Activated CD8-positive, alpha-beta memory T cell treated with anti-CD3 and anti-CD28 coated beads for 36 hours (primary cell): ENCODE results near the gene SDK1. TPM values are rescaled to one million over a fixed set of nuclear protein-coding genes. Genes with fewer than 3 reads are reported as not detected.
"Not testable (repeated sequence)": the region's sequence is repeated elsewhere in the genome, so short reads cannot be mapped to it uniquely, and the experiment has no call there.

Source experiments
- CTCF ChIA-PET: fragments of 350-600 bp; sonication (Branson Sonifier 250); formaldehyde crosslinking; loops from one replicate; lab custom pipeline; 2021; ENCODE audit warnings: antibody characterized with exemption; lab: Charles Lee
- POLR2A ChIA-PET: fragments of 350-600 bp; sonication (Branson Sonifier 250); formaldehyde crosslinking; loops from one replicate; lab custom pipeline; 2021; ENCODE audit warnings: antibody characterized with exemption; lab: Charles Lee
- total RNA-seq, 2 experiments: library from RNA; stranded (reverse); gene quantifications; one replicate each; pipeline ENCODE4 v1.2.3, GENCODE V29; 2021

SDK1 gene
- total RNA-seq, 2 experiments from 2014 or later, result 0.15 to 0.50 TPM

DNA sequence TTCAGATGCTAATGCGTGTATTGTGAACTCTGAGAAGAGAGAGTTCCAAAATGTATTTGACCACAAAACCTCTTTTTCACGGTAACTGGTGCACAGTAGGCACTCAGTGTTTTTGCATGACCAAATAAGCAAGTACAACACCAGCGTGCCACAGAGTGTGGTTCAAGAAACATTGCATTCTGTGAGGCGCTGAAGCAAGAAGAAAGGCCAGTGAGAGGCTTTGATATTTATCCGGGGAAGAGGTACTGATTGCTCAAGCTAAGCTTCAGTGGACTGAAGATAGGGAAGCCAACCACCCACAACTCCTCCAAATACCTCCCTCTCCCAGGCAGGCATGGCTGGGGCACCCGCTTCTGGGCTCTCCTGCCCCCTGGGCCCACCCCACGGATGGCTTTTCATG lies 611.2 kb downstream of the SDK1 start:
- ChIA-PET POLR2A (no interaction called here), CTCF (no interaction called here)

DNA sequence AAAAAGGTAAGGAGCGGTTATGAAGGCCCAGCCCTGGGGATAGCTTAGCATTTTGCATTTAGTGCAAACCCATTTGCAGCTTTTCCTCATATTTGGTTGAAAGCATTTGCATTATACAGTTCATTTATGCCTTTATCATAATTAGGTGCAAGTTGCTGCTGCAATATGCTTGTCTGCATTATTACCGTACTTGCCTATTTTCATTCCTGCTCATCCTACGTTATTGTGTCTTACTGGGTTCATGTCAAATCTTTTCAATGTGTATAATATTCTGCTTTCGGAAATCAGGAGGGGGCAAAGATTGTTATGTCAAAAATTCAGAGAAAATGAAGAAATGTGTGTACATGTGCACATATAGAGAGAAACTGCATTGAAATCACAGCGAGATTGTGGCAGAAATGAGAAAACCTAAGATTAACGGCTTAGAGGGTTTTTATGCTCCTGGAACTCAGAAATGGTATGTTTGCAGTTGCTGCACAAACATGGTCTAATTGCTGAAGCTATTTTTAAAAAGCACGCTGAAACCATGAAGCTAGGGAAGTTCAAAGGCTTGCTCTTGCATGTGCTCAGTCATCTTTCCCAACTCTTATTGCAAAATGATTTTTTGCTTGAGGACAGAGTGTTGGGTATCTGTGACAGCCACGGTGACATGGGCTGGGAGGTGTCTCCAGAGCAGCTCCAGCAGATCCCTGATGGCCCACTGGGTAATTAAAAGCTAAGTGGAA lies 613.2 kb downstream of the SDK1 start:
- POLR2A ChIA-PET, result no interaction called here

DNA sequence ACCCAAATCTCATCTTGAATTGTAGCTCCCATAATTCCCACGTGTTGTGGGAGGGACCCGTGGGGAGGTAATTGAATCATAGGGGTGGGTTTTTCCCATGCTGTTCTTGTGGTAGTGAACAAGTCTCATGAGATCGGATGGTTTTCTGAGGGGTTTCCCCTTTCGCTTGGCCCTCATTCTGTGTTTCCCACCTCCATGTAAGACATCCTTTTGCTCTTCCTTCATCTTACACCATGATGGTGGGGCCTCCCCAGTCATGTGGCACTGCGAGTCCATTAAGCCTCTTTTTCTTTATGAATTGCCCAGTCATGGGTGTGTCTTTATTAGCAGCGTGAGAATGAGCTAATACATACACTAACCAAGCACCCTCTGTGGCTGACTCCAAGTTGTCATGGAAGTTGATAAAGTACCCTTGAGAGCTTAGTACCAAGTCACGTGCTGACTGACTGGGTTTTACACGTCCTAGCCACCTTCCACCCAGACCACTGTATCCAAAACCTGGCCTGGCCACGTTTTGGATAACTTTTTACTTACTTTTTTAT lies 614.4 kb downstream of the SDK1 start:
- CTCF ChIA-PET, result no interaction called here

More for the DNA sequence above, 613.2 kb downstream of the SDK1 start:
- CTCF ChIA-PET, result interaction anchor here (0.6 kb wide), 1 partner anchor 347 kb away, joined by 4 read pairs; no protein-coding TSS in a partner anchor

DNA sequence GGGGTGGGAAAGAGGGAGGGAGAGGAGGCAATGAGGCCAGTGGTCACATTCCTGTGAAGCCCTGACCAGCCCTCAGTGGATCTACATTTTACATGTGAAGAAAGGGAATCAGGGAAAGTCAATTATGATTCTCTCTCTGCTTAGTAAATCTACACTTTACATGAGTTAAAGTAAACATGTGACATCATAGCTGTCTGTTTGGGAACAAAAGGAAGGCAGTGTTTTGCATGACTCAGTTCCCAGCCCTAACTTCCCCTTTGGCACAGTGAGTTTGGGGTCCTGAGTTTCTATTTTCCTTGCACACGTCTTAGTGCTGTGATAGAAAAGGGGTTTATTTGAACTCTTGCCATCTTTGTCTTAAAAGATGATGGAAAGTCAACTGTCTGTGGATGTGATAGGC lies 615.1 kb downstream of the SDK1 start:
- POLR2A ChIA-PET, result no interaction called here
- CTCF ChIA-PET, result no interaction called here

More for the DNA sequence above, 614.4 kb downstream of the SDK1 start:
- POLR2A ChIA-PET, result no interaction called here

DNA sequence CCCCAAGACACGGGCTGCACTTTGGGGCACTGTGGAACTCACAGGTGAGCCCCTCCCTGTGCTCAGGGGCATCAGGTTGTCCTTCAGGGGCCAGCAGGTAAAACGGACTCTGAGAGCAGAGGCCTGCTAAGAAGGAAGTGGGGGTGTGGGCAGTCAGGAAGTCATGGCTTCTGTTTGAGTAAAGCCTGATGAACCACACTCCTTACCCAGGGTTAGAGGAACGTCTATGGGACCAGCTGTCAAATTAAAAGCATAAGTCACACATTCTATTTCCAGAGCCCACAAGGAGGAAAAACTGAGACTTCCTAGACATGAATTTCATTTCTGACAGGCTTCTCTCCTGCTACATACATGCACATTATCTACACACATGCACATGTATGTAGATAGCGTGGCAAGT lies 616.4 kb downstream of the SDK1 start:
- POLR2A ChIA-PET, result no interaction called here
- CTCF ChIA-PET, result no interaction called here

DNA sequence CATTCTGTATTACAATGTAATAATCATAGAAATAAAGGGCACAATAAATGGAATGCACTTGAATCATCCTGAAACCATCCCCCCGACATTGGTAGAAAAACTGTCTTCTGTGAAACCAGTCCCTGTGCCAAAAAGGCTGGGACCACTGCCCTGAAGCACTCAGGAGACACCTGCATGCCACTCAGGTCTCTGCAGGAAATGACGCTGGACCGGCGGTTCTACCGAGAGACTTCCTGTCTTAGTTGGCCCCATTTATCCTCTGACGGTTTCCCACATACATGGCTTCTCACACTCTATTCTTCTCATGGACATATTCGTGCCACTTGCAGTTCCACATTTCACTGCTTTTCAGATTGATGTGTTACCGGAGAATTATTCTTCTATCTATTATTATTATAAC lies 617.5 kb downstream of the SDK1 start:
- POLR2A ChIA-PET, result no interaction called here
- CTCF ChIA-PET, result no interaction called here

DNA sequence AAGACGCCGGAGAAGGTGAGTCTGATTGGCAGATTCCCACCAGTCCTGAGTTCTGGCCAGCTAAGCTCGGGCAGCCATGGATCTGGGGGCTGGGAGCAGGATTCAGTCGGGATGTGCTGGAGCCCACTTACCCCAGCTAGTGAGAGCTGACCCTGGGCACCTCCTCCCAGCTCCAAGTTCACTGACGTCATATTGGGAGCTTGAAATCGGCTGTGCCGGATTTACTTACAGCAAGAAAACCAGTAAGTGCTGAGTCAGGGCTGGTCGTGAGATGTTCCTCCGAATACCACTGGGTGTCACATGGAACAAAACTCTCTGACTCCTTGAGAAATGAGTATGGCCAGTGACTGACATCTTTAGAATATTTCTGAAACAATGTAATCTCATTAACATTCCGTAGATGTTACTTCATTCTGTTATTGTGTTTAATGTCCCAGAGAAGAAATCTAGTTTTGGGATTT lies 621.2 kb downstream of the SDK1 start:
- POLR2A ChIA-PET, result no interaction called here
- CTCF ChIA-PET, result no interaction called here

DNA sequence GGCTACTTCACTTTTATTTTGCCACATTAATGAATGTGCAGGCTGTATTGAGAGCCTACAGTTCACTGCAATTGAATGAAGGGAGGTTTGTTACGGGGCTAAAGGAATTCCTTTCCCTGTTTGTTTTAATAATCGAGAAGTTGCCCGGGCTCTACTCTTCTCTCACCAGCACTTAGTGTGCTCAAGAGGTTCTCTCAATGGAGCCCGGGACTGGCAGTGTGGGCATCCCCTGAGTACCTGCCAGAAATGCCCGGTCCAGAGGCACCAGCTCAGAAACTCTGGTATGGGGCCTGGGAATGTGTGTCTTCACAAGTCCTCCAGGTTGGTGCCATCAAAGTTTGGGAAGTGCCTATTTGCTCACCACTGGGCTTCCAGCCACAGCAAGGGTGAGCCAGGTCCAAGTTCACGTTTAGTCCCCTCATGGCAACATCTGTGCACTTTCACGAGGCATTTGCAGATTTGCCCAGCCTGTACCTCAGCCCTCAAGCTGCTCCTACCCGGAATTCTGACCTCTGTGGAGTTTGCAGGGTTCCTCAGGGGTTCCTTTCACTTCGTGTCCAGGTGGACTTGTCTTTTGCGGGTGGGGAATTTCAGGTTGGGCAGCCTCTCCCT lies 622.4 kb downstream of the SDK1 start:
- ChIA-PET POLR2A (no interaction called here), CTCF (no interaction called here)

DNA sequence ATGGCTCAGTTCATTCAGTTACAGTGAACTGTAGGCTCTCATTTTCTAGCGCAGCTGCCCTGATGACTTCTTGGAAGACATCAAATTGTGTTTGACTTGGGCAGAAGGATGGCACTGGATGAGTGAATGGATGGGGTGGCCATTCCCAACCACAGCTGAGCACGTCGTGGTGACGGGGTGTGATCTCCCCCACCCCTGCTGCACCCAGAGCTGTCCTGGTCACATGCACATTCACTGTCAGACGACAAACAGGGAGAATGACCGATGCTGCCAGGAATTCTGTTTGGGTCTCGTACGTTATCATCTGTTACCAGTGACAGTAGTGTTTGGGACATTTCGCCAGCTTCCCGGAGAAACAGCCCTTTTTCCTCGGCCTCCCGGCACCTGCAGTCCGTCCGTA lies 623.2 kb downstream of the SDK1 start:
- CTCF ChIA-PET, result no interaction called here

DNA sequence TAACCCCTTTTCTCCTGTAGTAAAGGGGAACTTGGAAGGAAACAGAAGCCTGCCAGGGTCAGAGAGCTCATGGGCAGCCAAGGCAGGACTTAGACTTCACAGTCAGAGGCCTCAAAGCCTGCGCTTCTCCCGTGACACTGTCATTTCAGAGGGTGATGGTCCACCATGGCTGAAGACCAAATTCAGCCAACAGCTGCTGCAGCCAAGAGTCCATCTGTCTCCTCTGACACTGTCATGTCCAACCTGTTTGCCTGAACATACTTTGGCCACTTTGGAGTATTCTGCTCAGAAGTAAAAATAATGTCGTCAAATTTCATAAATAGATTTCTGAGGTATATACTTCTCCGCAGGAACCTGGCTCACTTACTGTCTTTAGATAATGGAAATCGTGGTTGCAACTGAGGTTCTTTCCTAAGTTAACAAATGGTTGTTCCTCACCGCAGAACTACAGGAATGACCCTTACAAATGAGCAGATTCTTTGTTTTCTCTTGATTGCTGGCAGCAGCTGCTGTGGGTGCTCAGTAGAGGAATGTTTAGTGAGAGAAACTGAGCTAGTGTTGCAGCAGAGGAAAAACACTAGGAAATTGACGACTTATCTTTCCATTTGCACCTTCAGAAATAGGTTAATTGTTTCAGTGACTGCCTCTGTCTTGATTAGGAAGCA lies 626.5 kb downstream of the SDK1 start:
- POLR2A ChIA-PET, result no interaction called here

More for the DNA sequence above, 623.2 kb downstream of the SDK1 start:
- POLR2A ChIA-PET, result no interaction called here

DNA sequence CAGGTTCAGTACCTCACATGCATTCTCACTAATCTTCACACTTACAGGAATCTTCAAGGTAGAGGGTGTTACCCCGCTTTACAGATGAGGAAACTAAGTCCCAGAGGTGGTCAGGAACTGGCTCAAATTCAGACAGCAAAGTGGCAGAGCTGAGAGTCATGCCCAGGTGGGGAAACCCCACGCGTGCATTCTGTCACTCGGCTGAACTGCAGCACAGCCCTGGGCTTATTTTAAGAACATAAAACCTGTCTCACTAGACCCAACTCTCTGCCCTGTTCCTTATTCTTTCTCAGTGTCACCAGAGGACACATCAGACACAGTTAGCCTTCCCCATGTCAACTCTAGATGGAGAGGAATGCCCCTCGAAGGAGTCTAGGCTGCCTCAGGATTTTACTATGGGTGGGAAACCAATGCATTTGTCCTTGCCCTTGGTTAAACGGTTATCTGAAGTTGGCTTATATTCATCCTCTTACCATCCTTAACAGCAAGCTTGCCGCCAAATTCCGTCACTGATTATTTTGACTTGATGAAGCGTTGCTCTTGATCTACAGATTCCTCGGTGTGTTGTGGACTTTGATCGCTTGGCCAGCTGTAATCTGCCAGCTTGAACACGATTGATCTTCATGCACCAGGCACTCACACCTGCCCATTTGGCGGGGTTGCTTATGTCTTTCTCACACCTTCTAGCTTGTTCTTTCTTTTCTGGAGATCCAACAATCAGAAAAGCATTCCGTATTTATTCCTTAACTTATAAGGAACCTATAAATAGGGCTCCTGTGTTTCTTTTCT lies 627.9 kb downstream of the SDK1 start:
- CTCF ChIA-PET, result no interaction called here
- POLR2A ChIA-PET, result no interaction called here

More for the DNA sequence above, 626.5 kb downstream of the SDK1 start:
- CTCF ChIA-PET, result no interaction called here

DNA sequence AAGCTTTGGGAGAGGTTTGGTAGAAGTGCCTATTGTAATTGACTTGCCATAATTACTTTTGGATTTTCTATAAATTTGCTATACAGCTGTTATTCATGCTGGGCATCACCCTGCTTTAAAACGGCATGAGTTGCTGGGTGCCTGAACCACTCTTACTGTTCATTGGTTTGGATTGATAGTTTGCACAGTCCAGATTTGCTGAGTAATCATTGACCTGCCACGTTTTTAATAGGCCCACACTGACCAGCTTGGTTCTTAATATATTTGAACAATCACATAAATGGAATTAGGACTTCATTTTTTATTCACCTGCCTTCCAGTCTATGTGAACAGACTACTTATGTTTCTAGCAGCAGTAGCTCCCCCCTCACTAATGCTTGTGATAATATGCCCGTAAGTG lies 630.8 kb downstream of the SDK1 start:
- CTCF ChIA-PET, result no interaction called here
- POLR2A ChIA-PET, result interaction anchor here (0.5 kb wide), 1 partner anchor 300 kb away, joined by 3 read pairs; no protein-coding TSS in a partner anchor

DNA sequence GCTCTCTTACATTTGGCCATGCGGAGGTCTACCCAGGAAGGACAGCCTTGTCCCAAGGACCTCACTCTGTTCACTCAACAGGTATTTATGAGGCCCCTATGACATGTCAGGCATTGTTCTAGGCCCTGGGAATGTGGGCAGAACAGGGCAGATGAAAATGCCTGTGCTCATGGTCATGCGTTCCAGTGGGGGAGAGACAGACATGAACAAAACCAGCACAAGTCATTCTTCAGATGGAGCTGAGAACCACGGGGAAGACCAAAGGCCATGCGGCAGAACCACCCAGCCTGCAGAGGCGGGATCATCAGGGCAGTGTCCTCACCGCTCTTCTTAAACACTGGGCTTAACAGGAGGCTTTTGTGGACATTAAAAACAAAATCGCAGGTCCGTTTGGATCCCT lies 636.1 kb downstream of the SDK1 start:
- POLR2A ChIA-PET, result no interaction called here
- CTCF ChIA-PET, result no interaction called here

DNA sequence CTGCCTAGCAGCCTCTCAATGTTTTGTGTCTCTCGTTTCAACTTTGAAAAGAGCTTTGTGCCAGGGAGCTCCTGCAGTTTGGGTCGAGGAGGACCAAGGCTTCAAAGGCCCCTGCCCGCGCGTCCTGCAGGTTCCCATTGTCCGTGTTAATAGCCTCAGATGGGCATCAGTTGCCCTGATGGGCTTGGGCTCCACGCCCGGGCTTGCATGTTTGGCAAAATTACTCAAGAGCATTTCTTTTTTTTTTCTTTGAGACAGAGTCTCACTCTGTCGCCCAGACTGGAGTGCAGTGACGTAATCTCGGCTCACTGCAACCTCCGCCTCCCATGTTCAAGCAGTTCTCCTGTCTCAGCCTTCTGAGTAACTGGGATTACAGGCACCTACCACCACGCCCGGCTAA lies 636.6 kb downstream of the SDK1 start:
- ChIA-PET POLR2A (no interaction called here), CTCF (no interaction called here)

DNA sequence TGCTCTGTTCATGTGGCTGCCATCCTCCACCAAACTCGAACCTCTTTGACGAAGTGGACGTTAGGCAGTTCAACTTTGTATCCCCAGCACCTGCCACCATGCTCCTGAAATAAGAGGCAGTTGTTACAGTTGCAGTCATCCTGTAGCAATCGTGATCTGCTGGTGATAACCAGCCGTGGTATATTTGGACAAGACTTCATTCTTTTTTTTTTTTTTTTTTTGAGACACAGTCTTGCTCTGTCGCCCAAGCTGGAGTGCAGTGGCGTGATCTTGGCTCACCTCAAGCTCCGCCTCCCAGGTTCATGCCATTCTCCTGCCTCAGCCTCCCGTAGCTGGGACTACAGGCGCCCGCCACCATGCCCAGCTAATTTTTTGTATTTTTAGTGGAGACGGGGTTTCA lies 640.7 kb downstream of the SDK1 start:
- CTCF ChIA-PET, POLR2A ChIA-PET: not testable (repeated sequence)

DNA sequence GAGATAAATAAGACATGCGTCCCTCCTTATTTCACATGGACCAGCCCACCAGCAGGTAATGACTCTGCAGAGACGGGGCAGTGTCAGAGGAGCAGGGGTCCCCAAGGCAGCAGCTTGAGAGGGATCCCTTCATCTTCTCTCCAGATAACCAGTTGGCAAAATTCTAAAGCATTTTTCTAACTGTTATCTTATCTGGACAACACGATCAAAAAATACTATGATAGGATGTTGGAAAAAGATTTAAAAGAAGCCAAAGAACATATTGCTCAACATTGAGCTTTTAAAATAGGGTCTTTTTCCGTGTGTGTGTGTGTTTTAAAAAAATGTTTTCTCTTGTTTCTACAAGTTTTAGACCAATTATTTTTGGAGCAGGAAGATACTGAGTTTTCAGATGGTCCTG lies 641.2 kb downstream of the SDK1 start:
- CTCF ChIA-PET, result no interaction called here

DNA sequence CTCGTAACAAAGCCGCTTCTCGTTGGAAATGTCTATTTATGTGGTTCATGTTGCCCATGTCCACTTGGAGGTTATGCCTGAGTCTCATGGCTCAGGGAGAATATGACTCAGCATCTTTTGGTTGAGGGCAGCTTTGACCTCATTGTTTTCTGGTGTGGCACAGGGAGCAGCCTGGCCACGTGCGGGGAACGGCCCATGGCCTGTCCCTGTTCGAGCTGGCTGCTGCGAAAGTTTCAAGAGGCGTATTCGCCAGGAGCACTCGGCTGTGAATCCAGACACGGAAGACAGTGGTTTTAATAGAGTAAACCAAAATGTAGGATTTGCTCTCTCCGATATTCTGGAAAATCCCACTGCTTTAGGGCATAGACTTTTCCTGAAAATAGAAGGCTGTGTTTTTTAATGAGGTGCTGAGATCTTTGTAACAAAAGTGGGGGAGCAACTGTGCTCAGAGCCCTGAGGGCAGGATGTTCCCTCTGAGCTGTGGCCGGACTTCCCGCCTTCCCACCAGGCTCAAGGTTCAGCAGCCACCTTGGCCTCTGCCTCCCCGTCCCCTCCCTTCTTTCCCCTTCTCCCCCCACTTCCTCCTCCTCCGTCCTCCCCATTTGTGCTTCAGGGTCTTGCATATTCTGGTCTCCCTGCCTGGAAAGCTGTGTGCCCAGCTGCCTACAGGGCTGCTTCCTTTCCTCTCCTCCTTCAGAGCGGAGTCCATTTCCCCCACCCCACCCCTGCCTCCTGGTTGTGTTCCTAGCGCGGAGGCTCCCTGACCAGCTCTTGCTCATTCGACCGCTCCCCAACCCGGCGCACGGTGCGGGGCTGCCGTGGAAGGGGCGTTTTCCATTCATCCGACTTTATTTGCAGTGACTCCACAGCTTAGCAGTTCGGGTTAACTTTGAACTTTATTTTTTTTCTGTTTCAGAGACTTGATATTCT lies 642.0 kb downstream of the SDK1 start:
- ChIA-PET CTCF (no interaction called here), POLR2A (no interaction called here)

More for the DNA sequence above, 641.2 kb downstream of the SDK1 start:
- POLR2A ChIA-PET, result no interaction called here

DNA sequence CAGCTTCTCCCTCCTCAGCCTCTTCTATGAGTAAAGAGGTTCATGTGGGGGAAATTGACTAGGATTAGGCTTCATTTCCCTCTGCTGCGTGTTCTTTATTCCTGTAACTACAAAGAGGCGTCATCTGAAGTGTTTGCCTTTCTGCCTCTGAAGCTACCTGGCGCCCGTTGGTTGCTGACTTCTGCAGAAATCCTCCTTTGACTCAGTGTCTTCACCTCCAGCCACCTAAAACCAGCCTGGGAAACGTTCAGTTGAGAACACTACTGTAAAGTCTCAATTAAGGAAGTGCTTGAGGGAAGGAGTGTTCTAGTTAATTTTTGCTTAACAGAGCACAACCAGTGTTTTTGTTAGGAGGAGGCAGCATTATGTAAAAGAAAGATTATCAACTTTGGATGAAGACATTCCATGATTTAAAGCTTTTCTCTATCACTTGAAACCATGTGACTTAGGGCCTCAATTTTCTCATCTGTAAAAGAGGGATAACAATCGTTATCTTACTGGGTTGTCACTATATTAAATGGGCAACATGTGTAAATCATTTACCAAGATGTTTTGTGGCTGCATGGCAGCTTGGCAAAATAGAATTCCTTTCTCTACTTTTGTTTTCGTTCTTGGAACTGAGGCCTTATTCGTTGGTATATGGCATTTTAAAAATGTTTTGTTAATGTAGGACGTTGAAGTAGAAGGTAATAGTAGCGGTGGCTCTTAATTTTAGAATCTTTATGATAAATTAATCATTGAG lies 642.9 kb downstream of the SDK1 start:
- CTCF ChIA-PET, result no interaction called here

More for the DNA sequence above, 642.9 kb downstream of the SDK1 start:
- POLR2A ChIA-PET, result no interaction called here
